Measurements from ENCODE around the gene PTTG2.
A peak's percentile ranks its signal among the peaks of the same experiment; 100 is the strongest.
"Not testable (repeated sequence)": the region's sequence is repeated elsewhere in the genome, so short reads cannot be mapped to it uniquely, and the experiment has no call there.

PTTG2 gene

GRCh38 chr4:37958932-37959331 lies 1.3 kb upstream of the PTTG2 start:
- DNase-seq = no peak

GRCh38 chr4:37960679-37961450 lies 667 bp downstream of the PTTG2 start:
- no peak for DNase-seq

- no peak for DNase-seq
Measured at GRCh38 chr4:37964734-37965457, 4.7 kb downstream of the PTTG2 start.

GRCh38 chr4:37966044-37966443 lies 5.8 kb downstream of the PTTG2 start:
- DNase-seq = no peak

DNA sequence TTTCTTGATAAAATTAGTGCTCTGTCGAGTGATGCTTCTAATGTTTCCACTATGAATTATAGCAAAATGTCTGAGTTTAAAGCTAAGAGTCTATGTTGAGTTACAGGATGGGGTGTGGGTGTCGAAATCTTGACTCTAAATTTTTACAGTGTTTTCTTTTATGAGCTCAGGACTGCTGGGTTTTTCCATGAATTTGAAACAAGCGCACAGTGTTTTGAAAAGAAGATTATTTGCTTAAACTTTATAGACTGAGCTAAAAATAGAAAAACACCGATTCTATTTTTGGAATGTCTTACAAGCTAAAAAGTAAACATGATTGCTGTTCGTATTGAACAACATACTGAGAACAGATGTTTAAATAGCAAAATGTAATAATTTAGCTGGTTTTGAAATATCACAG lies 7.5 kb downstream of the PTTG2 start:
- no peak for DNase-seq

- no peak for DNase-seq
Measured at GRCh38 chr4:37968747-37969146, 8.5 kb downstream of the PTTG2 start.

DNA sequence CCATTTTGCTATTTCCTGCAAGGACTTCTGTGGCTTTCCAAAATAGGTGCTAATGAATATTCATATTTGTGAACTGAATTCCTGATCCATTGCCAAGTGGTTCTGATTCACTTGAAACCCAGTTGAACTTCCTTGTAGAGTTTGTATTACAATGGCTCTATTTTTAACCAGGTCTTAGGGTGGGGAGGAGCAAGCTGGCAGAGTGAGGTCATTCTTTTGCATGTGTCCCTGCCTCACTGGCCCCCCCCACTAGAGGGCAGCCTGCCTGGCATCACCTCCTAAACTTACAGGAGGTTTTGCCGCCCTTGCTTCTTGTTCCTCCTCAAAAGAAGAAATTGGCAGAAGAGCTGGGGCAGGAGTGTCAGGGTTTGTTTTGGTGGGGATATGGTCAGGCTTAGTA lies 10.5 kb downstream of the PTTG2 start:
- DNase-seq = peak; percentile 78

- DNase-seq = no peak
Measured at GRCh38 chr4:37971202-37971601, 11.0 kb downstream of the PTTG2 start.

DNA sequence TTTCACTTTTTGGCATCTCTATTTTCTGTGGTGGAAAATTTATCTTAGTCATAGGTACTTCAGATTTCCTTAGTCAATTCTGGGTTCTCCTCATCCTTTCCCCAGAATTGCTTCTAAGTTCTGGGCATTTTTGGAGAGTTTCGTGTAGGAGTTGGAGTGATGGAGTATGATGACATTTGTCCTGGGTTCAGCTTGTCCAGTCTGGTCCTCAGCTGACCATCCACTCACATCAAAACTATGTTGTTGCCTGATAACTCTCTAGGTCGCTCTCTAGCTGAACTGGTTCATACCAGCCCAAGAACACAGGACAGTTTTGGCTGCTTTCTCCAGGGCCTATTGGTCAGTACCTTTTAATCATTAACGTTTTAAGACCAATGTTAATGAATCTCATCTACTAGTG lies 13.2 kb downstream of the PTTG2 start:
- no peak for DNase-seq

DNA sequence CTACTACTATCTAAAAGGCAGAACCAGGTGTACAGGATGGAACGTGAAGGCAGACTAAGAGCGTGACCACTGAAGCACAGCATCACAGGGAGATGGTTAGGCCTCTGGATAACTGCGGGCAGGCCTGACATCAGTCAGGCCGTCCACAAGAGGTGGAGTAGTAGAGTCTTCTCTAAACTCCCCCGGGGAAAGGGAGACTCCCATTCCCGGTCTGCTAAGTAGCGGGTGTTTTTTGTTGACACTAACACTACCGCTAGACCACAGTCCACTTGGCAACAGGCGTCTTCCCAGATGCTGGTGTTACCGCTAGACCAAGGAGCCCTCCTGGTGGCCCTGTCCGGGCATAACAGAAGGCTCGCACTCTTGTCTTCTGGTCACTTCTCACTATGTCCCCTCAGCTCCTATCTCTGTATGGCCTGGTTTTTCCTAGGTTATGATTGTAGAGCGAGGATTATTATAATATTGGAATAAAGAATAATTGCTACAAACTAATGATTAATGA lies 15.2 kb downstream of the PTTG2 start:
- DNase-seq = not testable (repeated sequence)

- DNase-seq = no peak
Measured at GRCh38 chr4:37976507-37976906, 16.3 kb downstream of the PTTG2 start.

DNA sequence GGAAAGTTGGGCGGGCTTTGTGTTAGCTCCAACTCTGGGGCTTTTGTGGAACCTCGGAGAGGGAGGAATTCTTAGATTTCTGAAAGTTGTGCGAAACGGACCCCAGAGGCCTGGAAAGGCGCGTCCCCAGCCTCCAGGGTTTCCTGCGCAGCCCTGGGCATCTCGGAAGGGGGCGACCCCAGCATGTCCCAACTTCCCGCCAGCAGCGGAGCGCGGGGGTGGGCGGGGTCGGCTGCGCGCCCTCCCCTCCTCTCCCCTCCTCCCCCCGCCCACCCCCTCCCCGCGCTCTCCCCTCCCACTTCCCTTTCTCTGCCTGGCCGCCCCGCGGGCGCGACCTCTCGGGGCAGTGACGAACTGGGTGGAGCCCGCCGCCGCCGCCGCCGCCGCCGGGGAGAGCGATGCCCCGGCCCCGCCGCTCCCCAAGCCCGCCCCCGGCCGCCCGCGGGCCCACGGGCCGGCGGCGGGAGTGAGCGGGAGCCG lies 16.8 kb downstream of the PTTG2 start:
- peak; percentile 81 for DNase-seq

- peak; percentile 77 for DNase-seq
Measured at GRCh38 chr4:37977471-37978247, 17.5 kb downstream of the PTTG2 start.

DNA sequence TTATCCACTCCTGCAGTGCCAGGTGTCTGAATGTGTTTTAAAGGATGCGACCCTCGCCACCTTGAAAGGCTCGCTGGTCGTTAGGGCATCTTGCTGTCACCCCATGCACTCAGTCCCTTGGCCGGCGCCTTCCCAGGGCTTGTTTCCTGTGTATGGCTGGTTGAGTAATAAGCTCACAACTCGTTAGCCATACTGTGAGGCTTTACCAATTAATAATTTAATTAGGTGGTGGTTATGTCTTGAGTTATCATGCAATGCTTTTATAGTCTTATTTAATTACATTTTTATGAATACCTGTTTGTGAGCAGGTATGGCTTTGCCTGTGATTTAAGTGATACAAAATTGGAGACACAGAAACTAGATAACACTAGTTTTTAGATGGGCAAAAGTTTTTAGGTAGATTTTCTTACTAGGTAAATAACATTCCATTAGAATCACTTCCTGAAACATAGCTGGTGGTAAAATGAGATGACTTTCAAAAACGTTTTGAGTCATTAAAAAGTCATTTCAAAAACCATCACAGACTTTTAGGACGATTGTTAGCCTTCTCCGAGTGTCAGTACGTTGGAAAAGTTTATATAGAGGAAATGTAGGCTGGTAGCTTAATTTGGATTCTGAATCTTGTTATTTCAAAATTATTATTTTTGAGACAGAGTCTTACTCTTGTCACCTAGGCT lies 18.2 kb downstream of the PTTG2 start:
- DNase-seq = peak; percentile 57

- DNase-seq = no peak
Measured at GRCh38 chr4:37980246-37980645, 20.0 kb downstream of the PTTG2 start.

DNA sequence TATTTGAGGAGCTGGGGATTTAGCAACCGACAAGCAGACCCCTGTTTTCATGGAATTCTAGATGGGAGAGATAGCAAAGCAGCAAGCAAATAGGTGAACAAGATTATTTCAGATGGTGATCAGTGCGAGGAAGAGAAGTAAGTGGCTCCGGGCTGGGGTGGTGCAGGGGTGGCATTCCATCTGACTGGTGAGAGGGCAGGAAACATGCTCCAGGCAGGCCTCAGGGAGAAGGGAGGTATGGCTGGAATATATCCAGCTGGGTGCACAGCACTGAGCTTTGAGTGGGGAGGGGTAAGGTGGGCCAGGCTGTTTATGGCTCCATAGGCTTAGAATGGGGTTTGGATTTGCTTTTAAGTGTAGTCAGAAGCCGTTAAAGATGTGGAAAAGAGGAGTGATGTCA lies 21.2 kb downstream of the PTTG2 start:
- DNase-seq = no peak

GRCh38 chr4:37981844-37982720 lies 21.9 kb downstream of the PTTG2 start:
- no peak for DNase-seq

DNA sequence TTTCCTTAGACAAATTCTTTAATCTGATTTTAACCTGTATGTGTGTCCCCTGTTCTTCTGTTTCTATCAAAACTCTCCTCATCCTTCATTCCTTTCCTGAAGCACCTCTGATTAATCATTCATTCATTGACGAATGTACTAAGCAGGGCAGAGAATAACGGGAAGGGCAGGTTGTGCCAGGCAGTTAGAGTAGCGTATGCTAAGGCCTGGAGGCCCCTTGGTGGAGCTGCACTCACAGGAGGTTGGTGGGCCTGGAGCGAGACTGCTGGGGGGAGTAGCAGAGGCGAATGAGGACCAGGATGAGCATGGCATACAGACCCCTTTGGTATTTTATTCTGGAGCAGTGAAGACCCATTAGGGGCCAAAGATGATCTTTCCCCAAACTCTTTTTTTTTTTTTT lies 22.5 kb downstream of the PTTG2 start:
- no peak for DNase-seq

- no peak for DNase-seq
Measured at GRCh38 chr4:37983951-37984350, 23.8 kb downstream of the PTTG2 start.

- no peak for DNase-seq
Measured at GRCh38 chr4:37985730-37986275, 25.6 kb downstream of the PTTG2 start.

- no peak for DNase-seq
Measured at GRCh38 chr4:37988670-37989069, 28.5 kb downstream of the PTTG2 start.
